HepG2 (cell line): ENCODE results near the gene PTBP2. TPM values are rescaled to one million over a fixed set of nuclear protein-coding genes. Genes with fewer than 3 reads are reported as not detected.

Experiments used
- CHD2 ChIP-seq: IDR thresholded peaks from 2 replicates; pipeline ENCODE4 v1.6.1; 2011; ENCODE audit warnings: low read depth, low read length, improper control_type of control experiment
- ETV6 ChIP-seq: sonication (generic); formaldehyde crosslinking; conservative IDR thresholded peaks from 2 replicates; pipeline ENCODE4 v1.4.0; 2020; ENCODE audit warnings: missing genetic modification reagents
- GTF2F1 ChIP-seq: fragments of 150-350 bp; IDR thresholded peaks from 2 replicates; pipeline ENCODE4 v1.6.1; 2014; ENCODE audit warnings: low read length
- HNRNPLL ChIP-seq: fragments of 200-400 bp; formaldehyde crosslinking; IDR thresholded peaks from 2 replicates; pipeline ENCODE4 v1.6.1; 2017; ENCODE audit warnings: mild to moderate bottlenecking, low read depth, low read length; ENCODE audit not compliant: poor library complexity, severe bottlenecking
- MIXL1 ChIP-seq: IDR thresholded peaks from 2 replicates; pipeline ENCODE4 v1.6.1; 2016
- MLLT10 ChIP-seq: sonication (generic); formaldehyde crosslinking; IDR thresholded peaks from 2 replicates; pipeline ENCODE4 v1.4.0; 2020; ENCODE audit warnings: missing genetic modification reagents
- MXI1 ChIP-seq: IDR thresholded peaks from 3 replicates; pipeline ENCODE4 v1.6.1; 2012; ENCODE audit warnings: low read depth, low read length, inconsistent platforms, borderline replicate concordance
- NFKBIZ ChIP-seq: IDR thresholded peaks from 2 replicates; pipeline ENCODE4 v1.6.1; 2018; ENCODE audit warnings: missing genetic modification reagents, missing compliant biosample characterization
- POGZ ChIP-seq: sonication (generic); formaldehyde crosslinking; IDR thresholded peaks from 2 replicates; pipeline ENCODE4 v1.4.0; 2020; ENCODE audit warnings: mild to moderate bottlenecking, missing genetic modification reagents
- SIX1 ChIP-seq: sonication (generic); formaldehyde crosslinking; IDR thresholded peaks from 2 replicates; pipeline ENCODE4 v1.4.0; 2020; ENCODE audit warnings: missing genetic modification reagents, borderline replicate concordance
- SOX13 ChIP-seq, 3 experiments: fragments of 450-650 bp in 1 of 3; sonication (generic) in 1 of 3; formaldehyde crosslinking in 1 of 3; IDR thresholded peaks in 2 of 3; conservative IDR thresholded peaks in 1 of 3; 2 replicates each; pipeline versions ENCODE4 v1.5.0 to v1.6.1; 2016 to 2020; ENCODE audit warnings: antibody characterized with exemption in 1 of 3, mild to moderate bottlenecking in 1 of 3, missing compliant biosample characterization in 1 of 3, missing genetic modification reagents in 1 of 3, moderate library complexity in 1 of 3
- SRSF1 ChIP-seq: fragments of 200-400 bp; formaldehyde crosslinking; optimal IDR thresholded peaks from 2 replicates; pipeline ENCODE3; 2017; ENCODE audit warnings: mild to moderate bottlenecking, low read depth, low read length, moderate library complexity
- TAF1 ChIP-seq: sonication (generic); formaldehyde crosslinking; IDR thresholded peaks from 2 replicates; pipeline ENCODE4 v1.4.0; 2020; ENCODE audit warnings: missing genetic modification reagents
- TBP ChIP-seq: sonication (generic); formaldehyde crosslinking; IDR thresholded peaks from 2 replicates; pipeline ENCODE4 v1.5.0; 2020; ENCODE audit warnings: missing genetic modification reagents
- TCF7 ChIP-seq: sonication (generic); IDR thresholded peaks from 2 replicates; pipeline ENCODE4 v1.6.1; 2016; ENCODE audit warnings: antibody characterized with exemption, low read depth
- TGIF2 ChIP-seq: IDR thresholded peaks from 2 replicates; pipeline ENCODE4 v1.6.1; 2016; ENCODE audit warnings: control low read depth, missing compliant biosample characterization
- THAP11 ChIP-seq: IDR thresholded peaks from 2 replicates; pipeline ENCODE4 v1.6.1; 2016; ENCODE audit warnings: missing biosample characterization, missing genetic modification reagents
- ZBTB21 ChIP-seq: sonication (generic); formaldehyde crosslinking; IDR thresholded peaks from 2 replicates; pipeline ENCODE4 v1.4.0; 2020; ENCODE audit warnings: missing genetic modification reagents
- ZFX ChIP-seq: sonication (generic); formaldehyde crosslinking; IDR thresholded peaks from 2 replicates; pipeline ENCODE4 v1.4.0; 2020; ENCODE audit warnings: mild to moderate bottlenecking, low read depth, missing genetic modification reagents, moderate library complexity
- ZFYVE20 ChIP-seq: sonication (generic); formaldehyde crosslinking; IDR thresholded peaks from 2 replicates; pipeline ENCODE4 v1.8.0; 2023; ENCODE audit warnings: low read depth, mild to moderate bottlenecking, moderate library complexity, missing genetic modification reagents, borderline replicate concordance
- ZNF121 ChIP-seq: sonication (generic); formaldehyde crosslinking; IDR thresholded peaks from 2 replicates; pipeline ENCODE4 v1.5.0; 2020; ENCODE audit warnings: mild to moderate bottlenecking, missing genetic modification reagents
- ZNF382 ChIP-seq: sonication (generic); formaldehyde crosslinking; IDR thresholded peaks from 2 replicates; pipeline ENCODE4 v1.5.0; 2020; ENCODE audit warnings: missing genetic modification reagents, mild to moderate bottlenecking, borderline replicate concordance
- ZNF446 ChIP-seq: sonication (generic); formaldehyde crosslinking; IDR thresholded peaks from 2 replicates; pipeline ENCODE4 v1.5.0; 2020; ENCODE audit warnings: mild to moderate bottlenecking, missing genetic modification reagents
- ZNF775 ChIP-seq: sonication (generic); formaldehyde crosslinking; IDR thresholded peaks from 2 replicates; pipeline ENCODE4 v1.4.0; 2020; ENCODE audit warnings: missing genetic modification reagents, mild to moderate bottlenecking, moderate library complexity, borderline replicate concordance
- polyA plus RNA-seq, 8 experiments: library from polyadenylated mRNA; depleted of rRNA in 3 of 8; stranded (reverse) in 7 of 8; unstranded in 1 of 8; fragments of >200 nt; fragmentation: Illumina TruSeq in 4 of 8; extraction: Trizol in 4 of 8; gene quantifications; 2 replicates each; pipeline versions ENCODE4 v1.2.1 to v1.2.3, GENCODE V29; 2011 to 2016; ENCODE audit warnings: low read depth in 4 of 8, missing spikeins in 1 of 8, mixed read lengths in 1 of 8; ENCODE audit not compliant: insufficient read depth in 1 of 8
- total RNA-seq, 5 experiments: library from RNA; depleted of rRNA; stranded (reverse); fragments of >200 nt; fragmentation: Illumina TruSeq; extraction: Trizol; gene quantifications; 2 replicates each; pipeline ENCODE4 v1.2.3, GENCODE V29; 2016; ENCODE audit warnings: low read depth in 1 of 5
- TF ChIP-seq, protein P1 (sequence below): sonication (generic); formaldehyde crosslinking; IDR thresholded peaks from 2 replicates; pipeline ENCODE4 v1.5.0; 2020; ENCODE audit warnings: mild to moderate bottlenecking, missing genetic modification reagents
- TF ChIP-seq, protein P2 (sequence below): sonication (generic); formaldehyde crosslinking; IDR thresholded peaks from 2 replicates; pipeline ENCODE4 v1.4.0; 2020; ENCODE audit warnings: mild to moderate bottlenecking, missing genetic modification reagents
- TF ChIP-seq, protein P3 (sequence below): sonication (generic); formaldehyde crosslinking; IDR thresholded peaks from 2 replicates; pipeline ENCODE4 v1.4.0; 2020; ENCODE audit warnings: missing genetic modification reagents, low read depth, mild to moderate bottlenecking, borderline replicate concordance

Gene PTBP2
- total and polyA plus RNA-seq, 2 of the 13 experiments (the other 11 are each of a cell fraction or from before 2014, with no cell fraction given), result 10.5 to 14.1 TPM

DNA sequence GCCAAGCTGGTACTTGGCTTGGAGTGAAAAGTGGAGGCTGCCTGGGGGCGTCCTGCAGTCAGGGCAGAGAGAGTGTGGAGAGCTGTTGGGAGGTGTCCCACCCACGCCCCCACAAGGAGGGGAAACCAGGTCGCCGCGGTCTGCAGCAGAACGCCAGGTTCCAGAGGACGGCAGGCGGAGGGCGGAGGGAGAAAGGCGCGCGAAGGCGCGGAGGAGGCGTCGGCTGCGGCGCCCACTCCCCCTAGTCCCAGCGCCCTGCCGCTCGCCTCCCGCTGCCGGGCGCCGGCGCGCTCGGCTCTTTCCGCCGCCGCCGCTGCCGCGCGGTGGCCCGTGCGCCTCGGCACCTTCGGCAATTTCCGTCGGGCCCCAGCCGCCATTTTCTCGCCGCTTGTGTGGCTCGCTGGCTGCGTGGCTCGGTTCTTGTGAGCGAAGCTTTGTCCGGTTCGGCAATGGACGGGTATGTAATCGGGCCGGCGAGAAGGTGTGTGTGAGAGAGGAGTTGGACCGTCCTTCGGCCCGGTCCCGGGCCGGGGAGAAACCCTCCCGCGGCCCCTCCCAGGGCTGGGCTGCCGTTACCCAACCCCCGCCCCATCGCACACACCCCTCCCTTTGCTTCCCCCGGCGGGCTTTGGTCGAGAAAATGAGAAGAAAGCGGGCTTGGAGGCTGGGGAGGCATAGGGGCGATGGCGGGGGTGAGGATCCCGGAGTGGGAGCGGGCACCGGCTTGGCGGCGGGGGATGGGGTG is at the start of gene PTBP2 (continued):
- peak; percentile 0; the same call in 1 of the 2 replicates for TF ChIP-seq ZNF446 (CRISPR knock-in tag)
- peak; percentile 48; the same call in 1 of the 2 replicates for TF ChIP-seq TAF1 (CRISPR knock-in tag)
- TF ChIP-seq ZFX (CRISPR knock-in tag), result 0 out of 2 replicates have a peak, but pooled peaks have one; percentile 23
- no peak for TF ChIP-seq TCF7
- no peak for TF ChIP-seq MLLT10
- TF ChIP-seq ZNF382 (CRISPR knock-in tag), result no peak
- TF ChIP-seq MXI1, result peak; percentile 29; the same call in 1 of the 3 replicates
- no peak for TF ChIP-seq GTF2F1
- TF ChIP-seq ZBTB21 (CRISPR knock-in tag), result no peak
- peak; percentile 83 for TF ChIP-seq HNRNPLL
- 0 out of 2 replicates have a peak, but pooled peaks have one; percentile 20 for TF ChIP-seq THAP11 (CRISPR knock-in tag)
- TF ChIP-seq, protein P1, sequence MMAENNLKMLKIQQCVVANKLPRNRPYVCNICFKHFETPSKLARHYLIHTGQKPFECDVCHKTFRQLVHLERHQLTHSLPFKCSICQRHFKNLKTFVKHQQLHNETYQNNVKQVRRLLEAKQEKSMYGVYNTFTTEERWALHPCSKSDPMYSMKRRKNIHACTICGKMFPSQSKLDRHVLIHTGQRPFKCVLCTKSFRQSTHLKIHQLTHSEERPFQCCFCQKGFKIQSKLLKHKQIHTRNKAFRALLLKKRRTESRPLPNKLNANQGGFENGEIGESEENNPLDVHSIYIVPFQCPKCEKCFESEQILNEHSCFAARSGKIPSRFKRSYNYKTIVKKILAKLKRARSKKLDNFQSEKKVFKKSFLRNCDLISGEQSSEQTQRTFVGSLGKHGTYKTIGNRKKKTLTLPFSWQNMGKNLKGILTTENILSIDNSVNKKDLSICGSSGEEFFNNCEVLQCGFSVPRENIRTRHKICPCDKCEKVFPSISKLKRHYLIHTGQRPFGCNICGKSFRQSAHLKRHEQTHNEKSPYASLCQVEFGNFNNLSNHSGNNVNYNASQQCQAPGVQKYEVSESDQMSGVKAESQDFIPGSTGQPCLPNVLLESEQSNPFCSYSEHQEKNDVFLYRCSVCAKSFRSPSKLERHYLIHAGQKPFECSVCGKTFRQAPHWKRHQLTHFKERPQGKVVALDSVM (CRISPR knock-in tag), result peak; percentile 52; the same call in 1 of the 2 replicates
- TF ChIP-seq ZFYVE20, result no peak
- no peak for TF ChIP-seq MIXL1
- TF ChIP-seq ZNF121 (CRISPR knock-in tag), result no peak
- TF ChIP-seq SRSF1, result peak; percentile 39
- TF ChIP-seq POGZ, result peak; percentile 77
- TF ChIP-seq TBP (CRISPR knock-in tag), result no peak
- TF ChIP-seq ETV6 (CRISPR knock-in tag), result no peak
- no peak for TF ChIP-seq SIX1 (CRISPR knock-in tag)
- no peak for TF ChIP-seq ZNF775
- 0 out of 2 replicates have a peak, but pooled peaks have one; percentile 12 for TF ChIP-seq NFKBIZ (CRISPR knock-in tag)
- TF ChIP-seq, protein P2, sequence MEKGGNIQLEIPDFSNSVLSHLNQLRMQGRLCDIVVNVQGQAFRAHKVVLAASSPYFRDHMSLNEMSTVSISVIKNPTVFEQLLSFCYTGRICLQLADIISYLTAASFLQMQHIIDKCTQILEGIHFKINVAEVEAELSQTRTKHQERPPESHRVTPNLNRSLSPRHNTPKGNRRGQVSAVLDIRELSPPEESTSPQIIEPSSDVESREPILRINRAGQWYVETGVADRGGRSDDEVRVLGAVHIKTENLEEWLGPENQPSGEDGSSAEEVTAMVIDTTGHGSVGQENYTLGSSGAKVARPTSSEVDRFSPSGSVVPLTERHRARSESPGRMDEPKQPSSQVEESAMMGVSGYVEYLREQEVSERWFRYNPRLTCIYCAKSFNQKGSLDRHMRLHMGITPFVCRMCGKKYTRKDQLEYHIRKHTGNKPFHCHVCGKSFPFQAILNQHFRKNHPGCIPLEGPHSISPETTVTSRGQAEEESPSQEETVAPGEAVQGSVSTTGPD (CRISPR knock-in tag), result no peak
- TF ChIP-seq CHD2, result peak; percentile 58; the same call in 1 of the 2 replicates
- TF ChIP-seq, protein P3, sequence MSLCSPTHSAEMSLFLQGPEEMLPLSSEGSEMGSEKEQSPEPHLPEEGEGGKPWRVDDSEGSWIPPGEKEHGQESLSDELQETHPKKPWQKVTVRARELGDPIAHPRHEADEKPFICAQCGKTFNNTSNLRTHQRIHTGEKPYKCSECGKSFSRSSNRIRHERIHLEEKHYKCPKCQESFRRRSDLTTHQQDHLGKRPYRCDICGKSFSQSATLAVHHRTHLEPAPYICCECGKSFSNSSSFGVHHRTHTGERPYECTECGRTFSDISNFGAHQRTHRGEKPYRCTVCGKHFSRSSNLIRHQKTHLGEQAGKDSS (CRISPR knock-in tag), result no peak
- no peak for TF ChIP-seq TGIF2 (CRISPR knock-in tag)
- no peak for TF ChIP-seq SOX13 (IDR thresholded peaks at IDR 0.05)
- peak in 1 of 2 experiments; percentile 14; a peak in 1 of 4 replicates for TF ChIP-seq SOX13 (CRISPR knock-in tag; conservative IDR thresholded peaks at IDR 0.05 in 1 of 2, IDR thresholded peaks at IDR 0.05 in 1 of 2)
